H9 (cell line): ENCODE data around the gene SORCS2. TPM values are rescaled to one million over a fixed set of nuclear protein-coding genes. Genes with fewer than 3 reads are reported as not detected.

Experiments used
- DNase-seq: peaks from one replicate; pipeline ENCODE4 v3.0.0-alpha.2; 2017
- H2AFZ ChIP-seq: one replicate; pipeline ENCODE4 v1.6.1; 2013; ENCODE audit warnings: mild to moderate bottlenecking, low read length, control low read depth, moderate library complexity
- H2AK5ac ChIP-seq: 2 replicates; pipeline ENCODE4 v1.6.1; 2013; ENCODE audit warnings: low read length, control low read depth, mixed read lengths; ENCODE audit not compliant: insufficient read length
- H2BK120ac ChIP-seq: one replicate; pipeline ENCODE4 v1.6.1; 2013; ENCODE audit warnings: low read depth, mild to moderate bottlenecking, low read length, control low read depth, inconsistent platforms; ENCODE audit not compliant: poor library complexity, severe bottlenecking
- H2BK12ac ChIP-seq: 2 replicates; pipeline ENCODE4 v1.6.1; 2013; ENCODE audit warnings: low read length, control low read depth, mixed read lengths, low read depth; ENCODE audit not compliant: insufficient read length
- H2BK15ac ChIP-seq: 2 replicates; pipeline ENCODE4 v1.6.1; 2013; ENCODE audit warnings: low read depth, low read length, control low read depth
- H2BK20ac ChIP-seq: one replicate; pipeline ENCODE4 v1.6.1; 2013; ENCODE audit warnings: low read depth, mild to moderate bottlenecking, low read length, control low read depth, inconsistent platforms; ENCODE audit not compliant: poor library complexity, severe bottlenecking
- H2BK5ac ChIP-seq: 2 replicates; pipeline ENCODE4 v1.6.1; 2013; ENCODE audit warnings: low read length, control low read depth, mixed read lengths; ENCODE audit not compliant: insufficient read length
- H3K14ac ChIP-seq: 2 replicates; pipeline ENCODE4 v1.6.1; 2013; ENCODE audit warnings: low read length, control low read depth; ENCODE audit not compliant: insufficient read depth
- H3K18ac ChIP-seq: 2 replicates; pipeline ENCODE4 v1.6.1; 2013; ENCODE audit warnings: low read depth, mild to moderate bottlenecking, mixed read lengths, low read length, control low read depth; ENCODE audit not compliant: insufficient read length
- H3K23ac ChIP-seq: 2 replicates; pipeline ENCODE4 v1.6.1; 2013; ENCODE audit warnings: low read length, control low read depth, mixed read lengths, low read depth; ENCODE audit not compliant: insufficient read length
- H3K23me2 ChIP-seq: 2 replicates; pipeline ENCODE4 v1.6.1; 2013; ENCODE audit warnings: low read depth, mild to moderate bottlenecking, mixed read lengths, low read length, control low read depth; ENCODE audit not compliant: insufficient read length, poor library complexity, severe bottlenecking
- H3K27ac ChIP-seq: 2 replicates; pipeline ENCODE4 v1.5.1; 2013; ENCODE audit warnings: low read length, control low read depth, mixed read lengths, low read depth; ENCODE audit not compliant: insufficient read length
- H3K27me3 ChIP-seq: 2 replicates; pipeline ENCODE4 v1.6.1; 2013; ENCODE audit warnings: low read length, control low read depth, inconsistent platforms; ENCODE audit not compliant: insufficient read depth
- H3K4ac ChIP-seq: 2 replicates; pipeline ENCODE4 v1.6.1; 2013; ENCODE audit warnings: low read depth, mild to moderate bottlenecking, control low read depth, inconsistent platforms, low read length, moderate library complexity
- H3K4me1 ChIP-seq: 2 replicates; pipeline ENCODE4 v1.6.1; 2013; ENCODE audit warnings: low read length, control low read depth, inconsistent platforms; ENCODE audit not compliant: insufficient read depth
- H3K4me2 ChIP-seq: 2 replicates; pipeline ENCODE4 v1.6.1; 2013; ENCODE audit warnings: low read length, control low read depth, mixed read lengths; ENCODE audit not compliant: insufficient read length, insufficient read depth
- H3K56ac ChIP-seq: 2 replicates; pipeline ENCODE4 v1.6.1; 2013; ENCODE audit warnings: low read depth, mild to moderate bottlenecking, mixed read lengths, low read length, control low read depth; ENCODE audit not compliant: insufficient read length
- H3K79me1 ChIP-seq: 2 replicates; pipeline ENCODE4 v1.6.1; 2013; ENCODE audit warnings: low read depth, mild to moderate bottlenecking, moderate library complexity, low read length, control low read depth, inconsistent platforms; ENCODE audit not compliant: insufficient read depth, poor library complexity, severe bottlenecking
- H3K79me2 ChIP-seq: 2 replicates; pipeline ENCODE4 v1.6.1; 2013; ENCODE audit warnings: low read length, control low read depth, inconsistent platforms; ENCODE audit not compliant: insufficient read depth
- H3K9ac ChIP-seq: 2 replicates; pipeline ENCODE4 v1.6.1; 2013; ENCODE audit warnings: low read length, control low read depth, mixed read lengths; ENCODE audit not compliant: insufficient read length; ENCODE audit errors: extremely low read depth
- H3K9me3 ChIP-seq: one replicate; pipeline ENCODE4 v1.6.1; 2013; ENCODE audit warnings: low read depth, low read length, inconsistent platforms; ENCODE audit not compliant: control insufficient read depth
- H3T11ph ChIP-seq: one replicate; pipeline ENCODE4 v1.6.1; 2013; ENCODE audit warnings: mild to moderate bottlenecking, low read length, control low read depth, inconsistent platforms
- H4K20me1 ChIP-seq: one replicate; pipeline ENCODE4 v1.6.1; 2013; ENCODE audit not compliant: control insufficient read depth, insufficient read length, insufficient read depth
- H4K5ac ChIP-seq: 2 replicates; pipeline ENCODE4 v1.6.1; 2013; ENCODE audit warnings: low read depth, mild to moderate bottlenecking, mixed read lengths, low read length, control low read depth; ENCODE audit not compliant: insufficient read length
- H4K8ac ChIP-seq: replicated peaks from 2 replicates; pipeline ENCODE4 v1.6.1; 2013; ENCODE audit warnings: low read length, control low read depth, mixed read lengths, low read depth; ENCODE audit not compliant: insufficient read length
- H4K91ac ChIP-seq: 2 replicates; pipeline ENCODE4 v1.6.1; 2013; ENCODE audit warnings: low read depth, mild to moderate bottlenecking, moderate library complexity, mixed read lengths, low read length, control low read depth; ENCODE audit not compliant: insufficient read length
- H3K27ac Mint-ChIP-seq, 3 experiments: 2 replicates in 2 of 3; 3 replicates in 1 of 3; pipeline ENCODE4 v1.8.0; 2020 to 2021; ENCODE audit warnings: mixed read lengths in 3 of 3, mild to moderate bottlenecking in 1 of 3, moderate library complexity in 1 of 3
- H3K27me3 Mint-ChIP-seq: 2 replicates; pipeline ENCODE4 v1.8.0; 2021; ENCODE audit warnings: low read depth, mild to moderate bottlenecking, moderate library complexity, mixed read lengths
- H3K36me3 Mint-ChIP-seq, 3 experiments: 2 replicates in 2 of 3; 3 replicates in 1 of 3; pipeline ENCODE4 v1.8.0; 2020 to 2021; ENCODE audit warnings: low read depth in 3 of 3, mixed read lengths in 3 of 3; ENCODE audit not compliant: insufficient read depth in 1 of 3
- H3K4me1 Mint-ChIP-seq, 2 experiments: 2 replicates each; pipeline ENCODE4 v1.8.0; 2020; ENCODE audit warnings: mixed read lengths in 2 of 2
- H3K4me3 Mint-ChIP-seq, 2 experiments: 2 replicates in 1 of 2; 3 replicates in 1 of 2; pipeline ENCODE4 v1.8.0; 2020 to 2021; ENCODE audit warnings: mild to moderate bottlenecking in 2 of 2, mixed read lengths in 2 of 2, moderate library complexity in 1 of 2
- H3K9me3 Mint-ChIP-seq, 2 experiments: 2 replicates in 1 of 2; 3 replicates in 1 of 2; pipeline ENCODE4 v1.8.0; 2020; ENCODE audit warnings: mild to moderate bottlenecking in 2 of 2, mixed read lengths in 2 of 2, moderate library complexity in 1 of 2
- CTCF ChIP-seq: fragments of 200-600 bp; sonication (generic); conservative IDR thresholded peaks from 3 replicates; pipeline ENCODE4 v1.8.0; 2021; ENCODE audit warnings: antibody characterized with exemption, mild to moderate bottlenecking
- WGBS: extraction: QIAGEN DNeasy Blood & Tissue Kit; methylation state at CpG from one replicate; pipeline ENCODE4 v1.1.7; 2013; ENCODE audit warnings: missing lambda C conversion rate, low lambda C conversion rate, mixed read lengths; ENCODE audit not compliant: insufficient read length; ENCODE audit errors: extremely low coverage; 5-methylcytosine and 5-hydroxymethylcytosine counted together
- total RNA-seq: library from RNA; stranded (reverse); gene quantifications from 2 replicates; pipeline ENCODE4 v1.2.1, GENCODE V29; 2021

Gene SORCS2
- total RNA-seq, 1 experiment from 2014 or later, result 0.57 TPM

DNA sequence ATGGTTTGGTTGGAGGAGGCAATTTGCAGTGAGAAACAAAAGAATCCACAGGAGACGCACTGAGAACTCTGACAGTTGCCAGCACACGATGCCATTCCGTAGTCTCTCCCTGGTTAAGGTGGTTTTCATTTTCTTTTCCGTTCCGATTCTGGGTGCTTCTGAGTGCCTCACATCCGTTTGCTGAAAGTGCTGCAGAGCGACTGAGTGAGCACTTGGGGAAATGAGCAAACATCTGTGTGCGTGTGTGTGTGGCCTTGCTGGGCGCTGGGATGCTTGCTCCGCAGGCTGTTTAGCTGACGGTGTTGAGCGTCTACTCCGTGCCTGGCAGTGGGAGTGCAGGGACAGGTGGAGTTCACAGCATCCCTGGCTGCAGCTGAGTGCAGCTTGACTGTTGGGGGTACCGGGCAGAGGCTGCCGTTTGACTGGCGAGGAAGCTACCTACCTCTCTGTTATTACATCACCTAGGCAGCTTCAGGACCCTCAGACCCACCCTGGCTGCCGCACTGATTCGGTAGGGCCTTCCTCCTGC, 49.3 kb downstream of the SORCS2 start:
- H3K27me3 ChIP-seq, result no peaks in the 10 kb centered on the region
- H3K23ac ChIP-seq, result no peak overlapping the region
- H4K91ac ChIP-seq, result no peak overlapping the region
- H3K27ac ChIP-seq, result no peak overlapping the region
- H3K14ac ChIP-seq, result no peak overlapping the region; the same call in 1 of the 2 replicates
- H3K79me2 ChIP-seq, result no peaks in the 10 kb centered on the region
- no peak for DNase-seq
- H2AFZ ChIP-seq, result no peak overlapping the region
- no peaks in the 10 kb centered on the region for H3K9me3 ChIP-seq
- TF ChIP-seq CTCF, result no peak
- H3K9me3 Mint-ChIP-seq, result peaks cover 6 to 7% of the 10 kb centered on the region in 2 experiments
- no peaks in the 10 kb centered on the region for H3K79me1 ChIP-seq
- H2BK12ac ChIP-seq, result no peak overlapping the region
- H3K4me1 ChIP-seq, result no peaks in the 10 kb centered on the region
- no peaks in the 10 kb centered on the region; the same call in 1 of the 2 replicates for H3K27me3 Mint-ChIP-seq
- H3K4me1 Mint-ChIP-seq, result no peaks in the 10 kb centered on the region; a peak in 1 of 4 replicates
- H3K23me2 ChIP-seq, result no peaks in the 10 kb centered on the region
- no peak overlapping the region for H3K4ac ChIP-seq
- H4K20me1 ChIP-seq, result no peaks in the 10 kb centered on the region
- no peak overlapping the region for H4K5ac ChIP-seq
- no peak overlapping the region for H3K56ac ChIP-seq
- no peak overlapping the region for H4K8ac ChIP-seq
- H3K4me3 Mint-ChIP-seq, result no peak overlapping the region
- H3K4me2 ChIP-seq, result no peak overlapping the region
- no peak overlapping the region for H2BK20ac ChIP-seq
- no peak overlapping the region; a peak in 2 of 7 replicates for H3K27ac Mint-ChIP-seq
- no peak overlapping the region for H3T11ph ChIP-seq
- H3K18ac ChIP-seq, result no peak overlapping the region
- no CpG with 5 or more reads among the region's 18 CpGs for WGBS
- no peak overlapping the region for H2BK5ac ChIP-seq
- no peak overlapping the region for H2AK5ac ChIP-seq
- H3K36me3 Mint-ChIP-seq, result peaks cover 0 to 6% (median 0%) of the 10 kb centered on the region in 3 experiments; a peak in 1 of 7 replicates
- H3K9ac ChIP-seq, result no peak overlapping the region
- H2BK15ac ChIP-seq, result no peak overlapping the region
- no peak overlapping the region for H2BK120ac ChIP-seq
